Panc1 (cell line): ENCODE data around the gene RMC1.

Experiments used
- CTCF ChIP-seq: fragments of 450-650 bp; IDR thresholded peaks from 2 replicates; pipeline ENCODE4 v1.5.1; 2017; ENCODE audit warnings: mild to moderate bottlenecking
- POLR2AphosphoS5 ChIP-seq: IDR thresholded peaks from 2 replicates; pipeline ENCODE4 v1.6.1; 2012; ENCODE audit warnings: mild to moderate bottlenecking, low read depth, low read length, moderate library complexity

- no peak for TF ChIP-seq CTCF
- no peak for TF ChIP-seq POLR2AphosphoS5
Observed at GRCh38 chr18:23458830-23459529, 44.3 kb upstream of the RMC1 start.
